RWPE2 (cell line): ENCODE measurements around the gene PPP6R3.

Experiments
- ATAC-seq: fragments of 200-7000 bp; cut with Tn5 transposase; 3 replicates; pipeline ENCODE4 v1.9.1; 2021; ENCODE audit warnings: low read depth
- DNase-seq: peaks from one replicate; pipeline ENCODE4 v3.0.0-alpha.2; 2020; ENCODE audit warnings: low spot score
- H3K27ac ChIP-seq: fragments of 450-650 bp; 2 replicates; pipeline ENCODE4 v1.5.1; 2017; ENCODE audit warnings: mild to moderate bottlenecking; ENCODE audit not compliant: poor library complexity, severe bottlenecking
- H3K27me3 ChIP-seq: fragments of 250-450 bp; sonication (Bioruptor Pico); 2 replicates; pipeline ENCODE4 v1.5.1; 2021; ENCODE audit warnings: mild to moderate bottlenecking, moderate library complexity; ENCODE audit not compliant: insufficient read depth, poor library complexity, severe bottlenecking
- H3K36me3 ChIP-seq: fragments of 250-450 bp; sonication (Bioruptor Pico); 2 replicates; pipeline ENCODE4 v1.5.1; 2020; ENCODE audit warnings: low read depth, mild to moderate bottlenecking, moderate library complexity
- H3K4me1 ChIP-seq: fragments of 250-450 bp; sonication (Bioruptor Pico); 2 replicates; pipeline ENCODE4 v1.5.1; 2021; ENCODE audit warnings: mild to moderate bottlenecking, moderate library complexity; ENCODE audit not compliant: insufficient read depth, poor library complexity, severe bottlenecking
- H3K4me3 ChIP-seq: fragments of 250-450 bp; sonication (Bioruptor Pico); 2 replicates; pipeline ENCODE4 v1.5.1; 2021; ENCODE audit warnings: mild to moderate bottlenecking, moderate library complexity; ENCODE audit not compliant: severe bottlenecking
- H3K9me3 ChIP-seq: fragments of 250-450 bp; sonication (Bioruptor Pico); 2 replicates; pipeline ENCODE4 v1.5.1; 2021; ENCODE audit warnings: mild to moderate bottlenecking, moderate library complexity; ENCODE audit not compliant: severe bottlenecking
- TF ChIP-seq, protein P1 (sequence below): fragments of 450-650 bp; IDR thresholded peaks from one replicate; pipeline ENCODE4 v1.5.1; 2017; ENCODE audit warnings: mild to moderate bottlenecking, moderate library complexity; ENCODE audit not compliant: poor library complexity, severe bottlenecking

The PPP6R3 gene

DNA sequence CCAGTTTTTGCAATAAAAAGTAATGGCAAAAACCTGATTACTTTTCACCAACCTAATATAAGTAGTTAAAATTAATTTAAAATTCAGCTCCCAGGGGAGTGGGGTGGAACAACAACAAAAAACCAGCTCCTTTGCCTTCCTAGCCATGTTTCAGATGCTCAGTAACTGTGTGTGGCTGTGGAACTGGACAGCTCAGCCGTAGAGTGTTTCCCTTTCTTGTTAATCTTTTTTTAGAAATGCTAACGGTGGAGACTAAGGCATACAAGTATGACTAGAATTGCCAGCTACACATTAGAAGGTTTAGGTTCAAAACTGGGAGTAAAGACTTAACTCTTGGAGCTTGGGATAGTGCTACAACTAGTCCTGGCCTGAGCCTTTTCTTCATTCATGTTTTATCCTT, 45.0 kb downstream of the PPP6R3 start:
- H3K36me3 ChIP-seq: peaks cover 12% of the 10 kb centered on the region; the same call in 1 of the 2 replicates
- TF ChIP-seq, protein P1, sequence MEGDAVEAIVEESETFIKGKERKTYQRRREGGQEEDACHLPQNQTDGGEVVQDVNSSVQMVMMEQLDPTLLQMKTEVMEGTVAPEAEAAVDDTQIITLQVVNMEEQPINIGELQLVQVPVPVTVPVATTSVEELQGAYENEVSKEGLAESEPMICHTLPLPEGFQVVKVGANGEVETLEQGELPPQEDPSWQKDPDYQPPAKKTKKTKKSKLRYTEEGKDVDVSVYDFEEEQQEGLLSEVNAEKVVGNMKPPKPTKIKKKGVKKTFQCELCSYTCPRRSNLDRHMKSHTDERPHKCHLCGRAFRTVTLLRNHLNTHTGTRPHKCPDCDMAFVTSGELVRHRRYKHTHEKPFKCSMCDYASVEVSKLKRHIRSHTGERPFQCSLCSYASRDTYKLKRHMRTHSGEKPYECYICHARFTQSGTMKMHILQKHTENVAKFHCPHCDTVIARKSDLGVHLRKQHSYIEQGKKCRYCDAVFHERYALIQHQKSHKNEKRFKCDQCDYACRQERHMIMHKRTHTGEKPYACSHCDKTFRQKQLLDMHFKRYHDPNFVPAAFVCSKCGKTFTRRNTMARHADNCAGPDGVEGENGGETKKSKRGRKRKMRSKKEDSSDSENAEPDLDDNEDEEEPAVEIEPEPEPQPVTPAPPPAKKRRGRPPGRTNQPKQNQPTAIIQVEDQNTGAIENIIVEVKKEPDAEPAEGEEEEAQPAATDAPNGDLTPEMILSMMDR: no peak
- no peak overlapping the region for H3K27ac ChIP-seq
- H3K9me3 ChIP-seq: no peaks in the 10 kb centered on the region
- ATAC-seq (no peak), DNase-seq (no peak)
- H3K27me3 ChIP-seq: no peaks in the 10 kb centered on the region
- H3K4me3 ChIP-seq: no peak overlapping the region
- no peaks in the 10 kb centered on the region for H3K4me1 ChIP-seq

DNA sequence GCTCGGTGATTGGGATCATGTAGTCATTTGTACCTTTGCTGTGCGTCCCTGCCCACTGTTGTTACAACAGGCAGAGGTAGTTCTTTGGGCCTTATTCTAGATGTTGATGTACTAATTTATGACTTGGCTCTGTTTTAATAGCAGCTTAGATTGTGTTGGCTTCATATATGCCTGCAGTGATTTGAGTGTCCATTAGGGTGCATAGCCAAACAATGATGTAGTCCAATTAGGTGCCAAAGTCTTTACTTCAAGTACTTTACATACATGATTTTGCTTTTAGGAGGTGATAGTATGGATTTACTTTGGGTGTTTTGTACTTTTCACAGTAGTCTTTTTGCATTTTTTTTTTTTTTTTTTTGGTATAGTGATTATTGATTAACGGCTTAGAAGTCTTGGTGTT, 46.4 kb downstream of the PPP6R3 start:
- Histone ChIP-seq H3K4me3 (no peak overlapping the region), H3K9me3 (no peaks in the 10 kb centered on the region), H3K27me3 (no peaks in the 10 kb centered on the region), H3K27ac (no peak overlapping the region), H3K4me1 (no peaks in the 10 kb centered on the region), H3K36me3 (peaks cover 13% of the 10 kb centered on the region; the same call in 1 of the 2 replicates)
- DNase-seq (no peak), ATAC-seq (no peak)
- TF ChIP-seq, protein P1: no peak

DNA sequence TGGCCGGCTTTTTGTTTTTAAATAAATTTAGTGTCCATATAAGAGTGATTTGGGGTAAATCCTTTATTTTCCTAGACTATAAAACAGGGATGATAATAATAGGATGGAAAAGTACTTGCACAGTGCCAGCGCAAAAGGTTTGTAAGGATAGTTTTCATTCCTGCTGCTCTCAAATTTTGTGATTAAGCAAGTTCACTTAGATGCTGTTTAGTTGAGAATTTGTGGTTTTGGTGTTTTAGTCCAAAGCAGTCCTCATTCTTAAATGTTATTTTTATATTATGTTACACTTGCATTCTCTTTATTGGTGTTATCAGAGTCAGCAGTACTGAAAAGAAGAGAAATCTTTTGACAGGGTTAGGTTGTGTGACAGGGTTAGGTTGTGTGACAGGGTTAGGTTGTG, 47.9 kb downstream of the PPP6R3 start:
- no peak overlapping the region for H3K27ac ChIP-seq
- no peak for DNase-seq
- H3K36me3 ChIP-seq: peaks cover 22% of the 10 kb centered on the region; the same call in 1 of the 2 replicates
- ATAC-seq: no peak
- no peaks in the 10 kb centered on the region for H3K4me1 ChIP-seq
- no peaks in the 10 kb centered on the region for H3K27me3 ChIP-seq
- TF ChIP-seq, protein P1: no peak
- no peak overlapping the region for H3K4me3 ChIP-seq
- H3K9me3 ChIP-seq: no peaks in the 10 kb centered on the region

DNA sequence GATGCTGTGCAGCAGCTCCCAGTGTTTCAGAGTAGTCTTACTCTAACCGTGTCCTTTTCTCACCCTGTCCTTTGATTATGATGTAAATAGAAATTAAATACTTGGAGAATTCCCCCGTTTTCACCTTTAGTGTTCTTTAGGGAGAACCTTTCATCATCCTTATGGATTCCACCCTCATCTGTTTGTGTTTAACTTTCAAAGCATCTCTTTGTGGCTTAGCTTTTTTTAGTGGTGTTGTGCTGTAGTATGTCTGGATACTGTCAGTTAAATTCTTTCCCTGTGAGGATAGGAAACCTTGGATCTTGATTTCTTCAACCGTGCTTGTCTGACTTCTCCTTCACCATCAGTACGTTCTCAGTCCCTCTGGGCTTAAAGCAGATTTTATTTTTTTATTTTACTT, 48.5 kb downstream of the PPP6R3 start:
- TF ChIP-seq, protein P1: no peak
- DNase-seq (no peak), ATAC-seq (no peak)
- H3K9me3 ChIP-seq: no peaks in the 10 kb centered on the region
- H3K4me1 ChIP-seq: no peaks in the 10 kb centered on the region
- H3K27ac ChIP-seq: no peak overlapping the region
- no peaks in the 10 kb centered on the region for H3K27me3 ChIP-seq
- no peak overlapping the region for H3K4me3 ChIP-seq
- H3K36me3 ChIP-seq: peaks cover 22% of the 10 kb centered on the region; the same call in 1 of the 2 replicates

DNA sequence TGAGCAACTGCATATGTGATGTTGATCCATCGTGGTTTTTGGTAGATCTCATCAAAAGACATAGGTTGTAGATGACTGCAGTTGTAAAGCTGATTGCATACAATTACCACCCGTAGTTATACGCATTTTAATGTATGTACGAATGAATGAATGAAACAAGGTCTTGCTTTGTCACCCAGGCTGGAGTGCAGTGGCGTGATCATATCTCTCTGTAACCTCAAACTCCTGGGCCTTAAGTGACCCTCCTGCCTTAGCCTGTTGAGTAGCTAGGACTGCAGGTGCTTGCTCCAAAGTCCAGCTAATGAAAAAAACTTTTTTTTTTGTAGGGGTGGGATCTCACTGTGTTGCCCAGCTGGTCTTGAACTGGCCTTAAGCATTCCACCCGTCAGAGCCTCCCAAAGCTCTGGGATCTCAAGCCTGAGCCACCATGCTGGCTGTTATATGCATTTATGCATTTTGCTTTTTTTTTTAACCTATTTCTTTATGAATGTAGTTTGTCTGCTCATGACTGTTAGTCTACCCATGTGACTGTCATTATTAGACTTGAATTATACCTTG, 53.5 kb downstream of the PPP6R3 start:
- Histone ChIP-seq H3K27me3 (no peaks in the 10 kb centered on the region), H3K9me3 (no peaks in the 10 kb centered on the region), H3K4me3 (no peak overlapping the region), H3K4me1 (no peaks in the 10 kb centered on the region), H3K27ac (no peak overlapping the region), H3K36me3 (peaks cover 29% of the 10 kb centered on the region)
- TF ChIP-seq, protein P1: no peak
- ATAC-seq (no peak), DNase-seq (no peak)
